ENCODE measurements around the gene RNF38. TPM values are rescaled to one million over a fixed set of nuclear protein-coding genes. Genes with fewer than 3 reads are reported as not detected.

Gene RNF38
- total and polyA plus RNA-seq, 2 donors (not counting 3 experiments of a cell fraction or from before 2014, with no cell fraction given): 36.7 to 47.2 TPM

- Histone ChIP-seq H3K27me3 (ENCODE audit: control insufficient read depth in 2 of 2, insufficient read depth in 2 of 2, low read length in 2 of 2) (no peaks in the 10 kb centered on the region), H3K9me1 (replicated peaks; ENCODE audit: control insufficient read depth, extremely low read depth, insufficient read depth, low read length) (no peaks in the 10 kb centered on the region), H3K4me3 (replicated peaks in 1 of 3; ENCODE audit: insufficient read depth in 1 of 3, low read depth in 1 of 3, low read length in 3 of 3) (no peak overlapping the region), H3K9ac (replicated peaks; ENCODE audit: extremely low read depth, insufficient read depth, low read length) (no peak overlapping the region), H4K20me1 (replicated peaks; ENCODE audit: control insufficient read depth, extremely low read depth, insufficient read depth, low read length) (no peaks in the 10 kb centered on the region), H3K9me3 (replicated peaks; ENCODE audit: control insufficient read depth, insufficient read depth, low read length) (no peaks in the 10 kb centered on the region), H3K27ac (ENCODE audit: insufficient read depth, low read depth, low read length) (no peak overlapping the region), H3K4me1 (ENCODE audit: control insufficient read depth, extremely low read depth, insufficient read depth, low read length) (no peaks in the 10 kb centered on the region), H3K36me3 (ENCODE audit: control insufficient read depth in 2 of 2, extremely low read depth in 1 of 2, insufficient read depth in 2 of 2, low read length in 2 of 2) (peaks cover 18% of the 10 kb centered on the region in 2 experiments), H3K79me2 (ENCODE audit: control insufficient read depth, insufficient read depth, low read length) (no peaks in the 10 kb centered on the region), H3K4me2 (ENCODE audit: insufficient read depth, low read length) (no peak overlapping the region), H2AFZ (ENCODE audit: low read depth, low read length) (no peak overlapping the region)
- ChIA-PET POLR2A (no interaction called here), CTCF (interaction anchor here (0.8 to 1.6 kb wide), 2 partner anchors 9 to 42 kb away, joined by 3 read pairs; no protein-coding TSS in a partner anchor)
- TF ChIP-seq MAX (IDR thresholded peaks at IDR 0.05; ENCODE audit: insufficient read depth, insufficient read length) (no peak), POLR2A (IDR thresholded peaks at IDR 0.05; ENCODE audit: low read depth, low read length) (no peak), EZH2 (IDR thresholded peaks at IDR 0.05; ENCODE audit: borderline replicate concordance, low read depth, low read length, severe bottlenecking) (no peak), JUN (IDR thresholded peaks at IDR 0.05; ENCODE audit: borderline replicate concordance, insufficient read depth, insufficient read length, low read depth) (no peak), FOS (IDR thresholded peaks at IDR 0.05; ENCODE audit: borderline replicate concordance, insufficient read depth, low read length) (no peak), MYC (IDR thresholded peaks at IDR 0.05; ENCODE audit: low read depth, low read length) (no peak), CTCF (IDR thresholded peaks at IDR 0.05; ENCODE audit: extremely low read depth in 1 of 2, insufficient read depth in 1 of 2, low read depth in 1 of 2, low read length in 2 of 2) (no peak), GATA2 (IDR thresholded peaks at IDR 0.05; ENCODE audit: insufficient read depth, insufficient read length, low read depth, low read length) (no peak), POLR2AphosphoS5 (IDR thresholded peaks at IDR 0.05; ENCODE audit: insufficient read depth, low read depth, low read length) (no peak)
- no peak for DNase-seq (ENCODE audit: low read depth, low spot score)
- intact Hi-C loops (cut with micrococcal nuclease) (no loop called here), dilution Hi-C loops (cut with MboI; ENCODE audit: extremely low pct_ligation_motif_present, low sequenced_read_pairs) (no loop called here)
- FAIRE-seq: no peak
- no TSS peak for BruUV-seq (replicated peaks)
These were observed 63.8 kb downstream of the RNF38 start for GRCh38 chr9:36336131-36336907.
